Hematopoietic multipotent progenitor cell treated with erythropoietin and hydrocortisone succinate and interleukin-3 and kit ligand, for 4 days (in vitro differentiated cells): ENCODE measurements around the gene TRANK1.
"Not testable (repeated sequence)": the region's sequence is repeated elsewhere in the genome, so short reads cannot be mapped to it uniquely, and the experiment has no call there.

Experiments used
- DNase-seq: peaks from one replicate; pipeline ENCODE4 v3.0.0-alpha.2; 2015

The TRANK1 gene

GRCh38 chr3:36911990-36912804 lies 32.7 kb downstream of the TRANK1 start:
- peak; percentile 89 for DNase-seq

- DNase-seq = no peak
These were observed 35.2 kb downstream of the TRANK1 start for GRCh38 chr3:36909666-36910065.

- DNase-seq = no peak
These were observed 35.7 kb downstream of the TRANK1 start for GRCh38 chr3:36909181-36909580.

- DNase-seq = no peak
These were observed 36.1 kb downstream of the TRANK1 start for GRCh38 chr3:36908647-36909180.

GRCh38 chr3:36907911-36908646 lies 36.8 kb downstream of the TRANK1 start:
- DNase-seq = peak; percentile 72

- DNase-seq = no peak
These were observed 38.2 kb downstream of the TRANK1 start for GRCh38 chr3:36906504-36907149.

GRCh38 chr3:36905545-36905944 lies 39.3 kb downstream of the TRANK1 start:
- DNase-seq = no peak

GRCh38 chr3:36904641-36905040 lies 40.2 kb downstream of the TRANK1 start:
- DNase-seq = peak; percentile 65

- DNase-seq = not testable (repeated sequence)
These were observed 40.8 kb downstream of the TRANK1 start for GRCh38 chr3:36904065-36904464.

- DNase-seq = peak; percentile 43
These were observed 41.6 kb downstream of the TRANK1 start for GRCh38 chr3:36903119-36903882.

GRCh38 chr3:36901588-36901987 lies 43.3 kb downstream of the TRANK1 start:
- DNase-seq = no peak

GRCh38 chr3:36900474-36901443 lies 44.1 kb downstream of the TRANK1 start:
- DNase-seq = no peak

GRCh38 chr3:36895496-36896409 lies 49.1 kb downstream of the TRANK1 start:
- DNase-seq = no peak

GRCh38 chr3:36894914-36895313 lies 49.9 kb downstream of the TRANK1 start:
- no peak for DNase-seq

- DNase-seq = no peak
These were observed 51.0 kb downstream of the TRANK1 start for GRCh38 chr3:36893826-36894225.

GRCh38 chr3:36893137-36893557 lies 51.7 kb downstream of the TRANK1 start:
- peak; percentile 84 for DNase-seq

- no peak for DNase-seq
These were observed 52.3 kb downstream of the TRANK1 start for GRCh38 chr3:36892457-36893136.

- no peak for DNase-seq
These were observed 53.1 kb downstream of the TRANK1 start for GRCh38 chr3:36891701-36892160.

GRCh38 chr3:36891097-36891496 lies 53.8 kb downstream of the TRANK1 start:
- DNase-seq = not testable (repeated sequence)
